HAP-1 (cell line): ENCODE results near the gene PITRM1.
"Not testable (repeated sequence)": the region's sequence is repeated elsewhere in the genome, so short reads cannot be mapped to it uniquely, and the experiment has no call there.

Source experiments
- DNase-seq, 2 experiments: peaks; one replicate each; pipeline ENCODE4 v3.0.0-alpha.2; 2016 to 2020; ENCODE audit warnings: low spot score in 2 of 2
- H3K27me3 ChIP-seq: fragments of 250-450 bp; sonication (Bioruptor Pico); 2 replicates; pipeline ENCODE4 v1.5.1; 2020; ENCODE audit warnings: low read depth, mild to moderate bottlenecking, moderate library complexity
- H3K36me3 ChIP-seq: fragments of 250-450 bp; sonication (Bioruptor Pico); replicated peaks from 2 replicates; pipeline ENCODE4 v1.5.1; 2020; ENCODE audit warnings: mild to moderate bottlenecking
- H3K4me1 ChIP-seq: fragments of 250-450 bp; sonication (Bioruptor Pico); 2 replicates; pipeline ENCODE4 v1.5.1; 2020; ENCODE audit warnings: mild to moderate bottlenecking
- H3K4me3 ChIP-seq: fragments of 250-450 bp; sonication (Bioruptor Pico); 2 replicates; pipeline ENCODE4 v1.5.1; 2020; ENCODE audit warnings: mild to moderate bottlenecking, moderate library complexity
- H3K9me3 ChIP-seq: fragments of 250-450 bp; sonication (Bioruptor Pico); 2 replicates; pipeline ENCODE4 v1.5.1; 2020; ENCODE audit warnings: mild to moderate bottlenecking, moderate library complexity
- in situ Hi-C: fragments of 300-500 bp; cut with MboI; formaldehyde crosslinking; loops from 3 replicates; pipeline ENCODE4 v1.14.3; 2020; ENCODE audit warnings: low sequenced_read_pairs, inconsistent platforms, mixed read lengths

PITRM1 gene

DNA sequence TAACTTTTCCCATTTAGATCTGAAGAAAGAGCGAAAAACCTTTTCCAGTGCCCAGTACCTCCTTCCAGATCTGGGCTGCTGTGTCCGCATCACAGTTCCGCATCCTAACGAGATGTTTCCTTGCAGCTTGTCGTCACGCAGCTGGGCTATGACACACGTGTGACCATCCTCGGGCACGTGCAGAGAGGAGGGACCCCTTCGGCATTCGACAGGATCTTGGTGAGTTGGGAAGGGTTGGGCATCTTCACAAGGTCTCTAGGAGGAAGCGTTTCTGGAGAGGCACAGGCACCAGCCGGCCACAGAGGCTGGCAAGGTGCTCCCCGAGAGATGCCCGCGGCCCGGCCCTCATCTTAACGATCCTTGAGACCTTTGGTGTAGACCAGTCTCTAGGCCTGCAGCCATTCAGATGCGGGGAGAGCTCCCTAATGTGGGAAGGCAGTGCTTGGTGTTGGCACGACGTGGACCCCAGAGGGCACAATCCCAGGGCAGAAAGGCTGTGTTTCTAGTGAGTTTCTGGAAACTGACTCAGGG lies 63.9 kb downstream of the PITRM1 start:
- in situ Hi-C loops: no loop called here
- Histone ChIP-seq H3K36me3 (peaks cover 80% of the 10 kb centered on the region), H3K4me1 (no peaks in the 10 kb centered on the region), H3K9me3 (no peaks in the 10 kb centered on the region), H3K4me3 (no peak overlapping the region), H3K27me3 (no peaks in the 10 kb centered on the region)
- no peak for DNase-seq

DNA sequence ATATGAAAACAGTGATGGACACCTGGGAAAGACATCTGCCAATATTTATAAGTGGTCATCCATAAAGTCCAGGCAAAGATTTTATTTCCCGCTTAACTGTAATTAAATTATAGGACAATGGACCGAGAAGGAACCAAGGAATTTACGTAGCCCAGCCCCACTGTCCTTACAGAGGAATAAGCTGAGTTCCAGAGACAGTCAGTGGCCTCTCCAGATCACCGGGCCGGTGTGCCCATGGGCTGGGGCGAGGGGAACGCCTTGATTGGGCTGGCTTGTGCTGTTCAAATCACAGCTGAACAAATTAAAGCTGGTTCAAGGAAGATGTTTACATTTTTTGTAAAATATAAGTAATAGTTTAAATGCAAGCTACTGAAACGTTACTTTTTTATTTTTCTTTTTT lies 64.5 kb downstream of the PITRM1 start:
- Histone ChIP-seq H3K9me3 (no peaks in the 10 kb centered on the region), H3K27me3 (no peaks in the 10 kb centered on the region), H3K36me3 (peaks cover 83% of the 10 kb centered on the region), H3K4me3 (no peak overlapping the region), H3K4me1 (no peaks in the 10 kb centered on the region)
- in situ Hi-C loops: no loop called here
- no peak for DNase-seq

DNA sequence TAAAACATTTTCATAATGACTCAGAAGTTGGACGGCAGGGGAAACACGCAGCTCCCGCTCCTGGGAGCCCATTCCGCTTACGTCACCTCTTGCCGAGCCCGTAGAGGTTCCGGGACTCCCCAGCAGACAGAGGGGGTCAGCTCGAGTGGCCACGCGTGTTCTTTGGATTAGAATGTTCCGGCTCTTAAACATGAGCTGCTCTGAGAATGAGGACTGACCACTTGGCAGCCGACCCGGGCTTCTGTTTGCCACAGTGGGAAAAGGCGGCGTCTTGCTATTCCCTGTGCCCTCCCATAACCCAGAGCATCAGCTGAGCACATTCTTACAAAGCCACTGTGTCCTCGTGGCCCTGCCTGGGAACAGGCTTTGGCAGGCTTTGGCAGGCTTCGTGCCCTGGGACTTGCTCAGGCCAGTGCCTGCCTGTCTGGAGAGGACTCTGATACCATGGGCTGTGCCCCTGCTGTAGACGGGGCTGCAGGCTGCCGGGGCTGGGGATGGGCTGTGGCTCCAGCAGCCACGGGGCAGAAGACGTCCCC lies 65.1 kb downstream of the PITRM1 start:
- no peaks in the 10 kb centered on the region for H3K9me3 ChIP-seq
- DNase-seq: no peak
- peaks cover 5% of the 10 kb centered on the region; the same call in 1 of the 2 replicates for H3K4me1 ChIP-seq
- H3K36me3 ChIP-seq: peaks cover 82% of the 10 kb centered on the region
- in situ Hi-C loops: no loop called here
- no peak overlapping the region for H3K4me3 ChIP-seq
- H3K27me3 ChIP-seq: no peaks in the 10 kb centered on the region

DNA sequence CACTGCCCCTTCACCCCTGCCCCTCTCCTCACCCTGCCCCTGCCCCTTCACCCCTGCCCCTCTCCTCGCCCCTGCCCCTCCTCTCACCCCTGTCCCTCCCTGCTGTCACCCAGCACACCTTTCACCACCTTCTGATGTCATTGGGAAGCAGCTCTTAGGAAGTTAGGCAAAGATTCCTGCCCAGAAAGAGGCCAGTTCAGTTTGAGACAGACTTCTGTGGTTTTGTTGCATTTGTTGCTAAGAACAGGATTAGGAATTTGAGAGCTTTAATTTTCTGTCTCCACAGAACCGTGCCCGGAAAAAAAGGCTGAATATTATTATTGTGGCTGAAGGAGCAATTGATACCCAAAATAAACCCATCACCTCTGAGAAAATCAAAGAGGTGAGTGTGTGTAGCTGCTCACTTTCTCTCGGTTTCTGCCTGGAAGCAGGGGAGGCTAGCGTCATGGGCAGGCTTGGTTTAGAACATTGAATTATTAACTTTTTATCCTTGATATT lies 65.6 kb downstream of the PITRM1 start:
- DNase-seq: no peak
- Histone ChIP-seq H3K9me3 (no peaks in the 10 kb centered on the region), H3K4me1 (peaks cover 5% of the 10 kb centered on the region; the same call in 1 of the 2 replicates), H3K4me3 (no peak overlapping the region), H3K27me3 (no peaks in the 10 kb centered on the region), H3K36me3 (peaks cover 77% of the 10 kb centered on the region)
- in situ Hi-C loops: no loop called here

DNA sequence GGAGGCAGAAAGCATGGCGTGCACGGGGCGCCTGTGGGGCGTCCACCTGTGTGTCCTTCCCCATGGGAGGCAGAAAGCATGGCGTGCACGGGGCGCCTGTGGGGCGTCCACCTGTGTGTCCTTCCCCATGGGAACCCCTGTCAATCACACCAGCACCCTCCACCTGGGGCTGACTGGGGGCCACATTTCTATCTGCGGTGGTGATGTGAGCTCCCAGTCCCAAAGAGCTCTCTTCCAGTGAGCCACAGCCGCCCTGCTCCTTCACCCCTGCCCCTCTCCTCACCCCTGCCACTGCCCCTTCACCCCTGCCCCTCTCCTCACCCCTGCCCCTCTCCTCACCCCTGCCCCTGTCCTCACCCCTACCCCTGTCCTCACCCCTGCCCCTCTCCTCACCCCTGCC lies 66.3 kb downstream of the PITRM1 start:
- H3K4me3 ChIP-seq, H3K4me1 ChIP-seq, in situ Hi-C loops, H3K9me3 ChIP-seq, DNase-seq, H3K27me3 ChIP-seq: not testable (repeated sequence)
- H3K36me3 ChIP-seq: peaks cover 75% of the 10 kb centered on the region

DNA sequence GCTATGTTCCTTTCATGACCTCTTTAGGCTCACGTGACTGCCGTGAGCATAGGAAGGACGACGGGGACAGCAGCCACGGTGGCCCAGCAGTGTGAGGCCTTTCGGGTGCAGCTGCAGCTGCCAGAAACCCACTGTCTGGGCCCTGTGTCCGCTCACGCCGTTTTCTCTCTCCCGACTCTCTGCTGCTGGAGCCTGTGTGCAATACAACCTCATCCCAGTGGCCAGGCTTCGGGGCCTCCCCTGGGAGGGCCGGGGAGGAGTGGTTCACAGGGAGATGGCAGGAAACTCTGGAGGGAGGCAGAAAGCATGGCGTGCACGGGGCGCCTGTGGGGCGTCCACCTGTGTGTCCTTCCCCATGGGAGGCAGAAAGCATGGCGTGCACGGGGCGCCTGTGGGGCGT lies 66.7 kb downstream of the PITRM1 start:
- in situ Hi-C loops: no loop called here
- H3K27me3 ChIP-seq: no peaks in the 10 kb centered on the region
- H3K4me3 ChIP-seq: no peak overlapping the region
- H3K36me3 ChIP-seq: peaks cover 72% of the 10 kb centered on the region
- H3K4me1 ChIP-seq: peaks cover 5% of the 10 kb centered on the region; the same call in 1 of the 2 replicates
- H3K9me3 ChIP-seq: no peaks in the 10 kb centered on the region
- DNase-seq: no peak

DNA sequence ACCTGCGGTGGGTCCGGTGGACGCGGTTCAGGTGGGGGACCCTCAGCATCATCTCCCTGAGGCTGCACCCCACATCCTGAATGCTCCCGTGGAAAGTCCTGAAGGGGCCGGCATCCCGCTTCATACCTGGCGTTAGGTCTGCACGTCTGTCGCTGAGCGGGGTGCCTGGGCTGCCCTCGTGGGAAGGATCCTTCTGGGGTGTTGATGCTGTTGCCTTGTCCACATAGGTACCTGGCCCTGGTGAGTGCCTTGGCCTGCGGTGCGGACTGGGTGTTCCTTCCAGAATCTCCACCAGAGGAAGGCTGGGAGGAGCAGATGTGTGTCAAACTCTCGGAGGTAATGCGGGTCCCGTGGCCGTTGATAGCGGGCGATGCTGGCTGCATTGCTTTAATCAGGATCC lies 67.4 kb downstream of the PITRM1 start:
- Histone ChIP-seq H3K4me1 (peaks cover 5% of the 10 kb centered on the region; the same call in 1 of the 2 replicates), H3K27me3 (no peaks in the 10 kb centered on the region), H3K4me3 (no peak overlapping the region), H3K9me3 (no peaks in the 10 kb centered on the region), H3K36me3 (peaks cover 66% of the 10 kb centered on the region)
- no peak for DNase-seq
- in situ Hi-C loops: no loop called here

DNA sequence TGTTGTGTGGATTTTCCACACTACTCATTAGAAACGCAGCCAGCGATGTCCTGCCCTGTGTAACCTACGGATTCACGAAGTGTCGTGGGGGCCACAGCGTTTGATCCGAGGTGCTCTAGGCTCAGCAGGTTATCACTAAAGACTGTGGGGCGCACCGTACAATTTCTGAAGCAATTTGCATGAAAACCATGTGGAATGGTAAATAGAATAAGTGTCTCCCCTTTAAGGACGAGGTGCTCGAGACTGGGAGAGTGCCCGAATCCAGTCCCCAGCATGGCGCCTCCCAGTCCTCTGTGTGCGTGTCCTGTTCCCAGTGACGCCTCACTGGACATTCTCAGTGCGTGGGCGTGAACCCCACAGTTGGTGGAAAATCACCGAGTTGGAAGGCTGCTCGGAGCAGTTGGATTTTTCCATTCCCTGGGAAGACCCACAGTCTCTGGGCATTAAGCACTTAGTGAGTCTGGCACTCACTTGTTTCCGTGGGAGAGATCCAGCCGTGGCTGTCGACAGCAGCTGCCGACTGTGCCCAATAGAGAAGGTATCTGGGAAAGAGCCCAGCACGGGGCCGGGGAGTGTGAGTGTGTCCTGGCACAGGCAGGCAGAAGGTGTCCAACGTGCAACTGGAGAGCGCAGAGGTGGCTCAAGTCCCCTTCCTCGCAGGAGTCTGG lies 68.2 kb downstream of the PITRM1 start:
- H3K4me3 ChIP-seq: no peak overlapping the region
- H3K4me1 ChIP-seq: peaks cover 5% of the 10 kb centered on the region; the same call in 1 of the 2 replicates
- in situ Hi-C loops: no loop called here
- no peaks in the 10 kb centered on the region for H3K9me3 ChIP-seq
- H3K36me3 ChIP-seq: peaks cover 61% of the 10 kb centered on the region
- H3K27me3 ChIP-seq: no peaks in the 10 kb centered on the region
- no peak for DNase-seq

DNA sequence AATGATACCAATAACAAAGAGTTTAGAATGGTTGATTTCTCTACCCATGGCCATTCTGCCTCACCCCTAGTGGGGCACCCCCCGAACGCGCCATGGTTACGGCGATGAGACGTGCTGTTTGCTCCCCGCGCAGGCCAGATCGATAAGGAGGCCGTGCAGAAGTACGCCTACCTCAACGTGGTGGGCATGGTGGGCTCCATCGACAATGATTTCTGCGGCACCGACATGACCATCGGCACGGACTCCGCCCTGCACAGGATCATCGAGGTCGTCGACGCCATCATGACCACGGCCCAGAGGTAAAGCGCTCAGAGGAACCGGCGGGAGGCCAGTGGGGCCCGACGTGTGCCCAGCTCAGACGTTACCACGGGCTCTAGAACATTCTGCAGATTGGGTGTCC lies 68.9 kb downstream of the PITRM1 start:
- H3K36me3 ChIP-seq: peaks cover 60% of the 10 kb centered on the region
- no peak for DNase-seq
- H3K4me3 ChIP-seq: no peak overlapping the region
- H3K4me1 ChIP-seq: peaks cover 5% of the 10 kb centered on the region; the same call in 1 of the 2 replicates
- H3K9me3 ChIP-seq: no peaks in the 10 kb centered on the region
- H3K27me3 ChIP-seq: no peaks in the 10 kb centered on the region
- in situ Hi-C loops: no loop called here

DNA sequence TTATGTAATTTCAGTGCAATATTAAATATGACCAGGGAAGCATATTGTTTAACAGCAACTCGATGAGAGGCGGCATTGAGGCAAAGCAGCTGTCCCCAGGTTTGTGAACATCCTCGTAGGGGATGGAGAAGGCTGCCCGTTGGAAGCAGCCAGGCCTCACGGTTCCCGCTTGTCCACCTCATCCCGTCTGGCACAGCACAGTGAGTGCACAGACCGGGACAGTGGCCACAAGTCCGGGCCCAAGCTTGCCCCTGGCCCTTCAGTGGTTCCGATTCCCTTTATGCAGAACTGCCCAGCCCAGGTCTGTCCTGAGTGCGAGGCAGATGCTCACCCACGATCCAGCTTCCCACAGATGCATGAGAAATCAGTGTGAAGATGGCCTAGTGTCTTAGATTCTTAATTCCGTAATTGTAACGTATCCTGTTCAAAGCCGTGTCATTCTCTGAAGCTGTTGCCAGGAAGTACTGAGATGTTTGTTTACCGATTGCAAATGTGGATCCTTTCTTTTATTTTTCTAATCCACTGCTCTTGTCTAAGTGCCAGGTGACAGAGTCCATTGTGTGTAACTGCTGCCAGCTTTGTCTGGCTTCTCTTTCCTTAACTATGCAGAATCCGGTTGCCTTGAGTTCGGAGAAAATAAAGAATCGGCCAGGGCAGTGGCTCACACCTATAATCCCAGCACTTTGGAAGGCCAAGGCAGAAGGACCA lies 69.7 kb downstream of the PITRM1 start:
- peaks cover 5% of the 10 kb centered on the region; the same call in 1 of the 2 replicates for H3K4me1 ChIP-seq
- H3K9me3 ChIP-seq: no peaks in the 10 kb centered on the region
- peak; percentile 41 to 46 for DNase-seq
- no peak overlapping the region for H3K4me3 ChIP-seq
- no peaks in the 10 kb centered on the region for H3K27me3 ChIP-seq
- in situ Hi-C loops: no loop called here
- peaks cover 57% of the 10 kb centered on the region for H3K36me3 ChIP-seq

DNA sequence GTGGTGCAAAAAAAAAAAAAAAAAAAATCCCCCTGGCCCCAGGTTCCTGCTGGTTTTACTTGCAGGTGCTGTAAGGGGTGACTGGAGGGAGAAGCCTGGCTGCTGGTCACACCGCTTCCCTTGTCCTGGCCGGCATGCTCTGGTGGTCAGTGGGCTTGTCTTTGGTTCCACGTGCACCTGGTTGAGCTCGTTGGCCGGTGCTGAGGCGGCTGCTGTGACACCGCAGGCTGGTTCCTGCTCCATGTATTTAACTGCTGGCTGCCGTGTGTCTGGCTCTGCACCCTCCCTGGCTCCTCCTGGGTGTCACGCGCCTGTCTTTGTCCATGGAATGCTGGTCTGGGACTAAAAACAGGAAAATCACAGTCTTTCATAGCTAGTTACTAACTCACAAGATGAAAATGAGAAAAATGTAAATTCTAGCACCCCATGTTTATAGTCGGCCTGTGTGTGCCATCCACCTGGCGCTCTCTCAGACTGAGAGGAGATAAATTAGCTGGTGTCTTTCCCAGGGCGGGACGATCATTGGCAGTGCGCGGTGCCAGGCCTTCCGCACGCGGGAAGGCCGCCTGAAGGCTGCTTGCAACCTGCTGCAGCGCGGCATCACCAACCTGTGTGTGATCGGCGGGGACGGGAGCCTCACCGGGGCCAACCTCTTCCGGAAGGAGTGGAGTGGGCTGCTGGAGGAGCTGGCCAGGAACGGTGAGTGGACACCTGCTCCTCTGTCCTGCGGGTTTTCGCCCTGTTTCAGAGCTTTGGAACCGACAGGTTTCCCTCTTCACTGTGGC lies 71.5 kb downstream of the PITRM1 start:
- peaks cover 5% of the 10 kb centered on the region; the same call in 1 of the 2 replicates for H3K4me1 ChIP-seq
- DNase-seq: no peak
- H3K4me3 ChIP-seq: no peak overlapping the region
- peaks cover 47% of the 10 kb centered on the region for H3K36me3 ChIP-seq
- no peaks in the 10 kb centered on the region for H3K9me3 ChIP-seq
- in situ Hi-C loops: no loop called here
- no peaks in the 10 kb centered on the region for H3K27me3 ChIP-seq

DNA sequence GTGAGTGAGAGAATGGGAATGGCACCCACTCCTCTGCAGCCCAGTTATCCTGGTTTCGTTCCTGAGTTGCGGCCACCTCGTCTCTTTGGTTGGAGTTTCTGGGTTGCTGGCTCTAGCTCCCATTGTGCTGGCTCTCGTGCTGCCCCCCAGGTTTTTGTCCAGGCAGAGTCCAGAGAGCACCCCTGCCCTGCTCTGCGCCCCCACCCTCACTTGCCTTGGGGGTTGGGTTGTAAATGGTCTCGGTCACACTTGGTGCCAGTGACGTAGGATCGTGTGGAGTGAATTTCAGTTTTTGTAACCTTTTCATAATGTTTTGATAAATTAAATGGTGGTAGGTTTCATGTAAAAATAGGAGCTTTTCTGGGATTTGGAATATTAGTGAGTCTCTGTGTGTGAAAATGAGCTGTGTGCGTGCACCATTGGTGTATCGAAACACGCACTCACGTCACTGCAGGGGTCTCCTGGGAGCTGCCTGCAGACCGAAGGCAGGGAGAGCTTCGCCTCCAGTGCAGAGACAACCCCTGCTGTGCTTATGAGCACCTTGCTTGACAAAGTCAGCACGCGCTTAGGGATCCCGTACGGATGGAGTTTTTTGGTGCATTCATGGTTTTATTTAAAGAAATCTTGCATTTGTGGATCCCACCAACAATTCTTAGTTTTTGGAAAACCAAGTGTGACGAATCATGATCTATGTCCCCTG lies 72.3 kb downstream of the PITRM1 start:
- peaks cover 9% of the 10 kb centered on the region for H3K4me1 ChIP-seq
- H3K36me3 ChIP-seq: peaks cover 43% of the 10 kb centered on the region
- H3K9me3 ChIP-seq: no peaks in the 10 kb centered on the region
- in situ Hi-C loops: no loop called here
- H3K4me3 ChIP-seq: no peak overlapping the region
- no peaks in the 10 kb centered on the region for H3K27me3 ChIP-seq
- no peak for DNase-seq
